IMR-90 (cell line): ENCODE data around the gene SH3RF2. TPM values are rescaled to one million over a fixed set of nuclear protein-coding genes. Genes with fewer than 3 reads are reported as not detected.

Source experiments
- ATAC-seq: fragments of 200-7000 bp; cut with Tn5 transposase; 2 replicates; pipeline ENCODE4 v1.9.1; 2020; ENCODE audit warnings: low read depth, mild to moderate bottlenecking, moderate library complexity
- BruUV-seq: library from RNA; stranded (reverse); fragments of 400-500 nt; replicated peaks from 2 replicates; lab custom pipeline; 2021; lab: Mats Ljungman, UMichigan
- CTCF ChIA-PET: fragments of 300-600 bp; formaldehyde crosslinking; extraction: SDS; loops from one replicate; lab custom pipeline; 2021; ENCODE audit warnings: antibody characterized with exemption; lab: Yijun Ruan, JAX
- POLR2A ChIA-PET: fragments of 300-600 bp; sonication (Branson Sonifier 250); formaldehyde crosslinking; loops from one replicate; lab custom pipeline; 2022; ENCODE audit warnings: antibody characterized with exemption; ENCODE audit not compliant: unreplicated experiment; lab: Charles Lee
- DNase-seq: peaks from one replicate; pipeline ENCODE4 v3.0.0; 2013
- H2AFZ ChIP-seq: replicated peaks from 2 replicates; pipeline ENCODE3; 2013; ENCODE audit warnings: low read length, mild to moderate bottlenecking; ENCODE audit not compliant: poor library complexity
- H2AK5ac ChIP-seq: 2 replicates; pipeline ENCODE4 v1.6.1; 2013; ENCODE audit warnings: low read depth, low read length, inconsistent platforms
- H2AK9ac ChIP-seq: replicated peaks from 2 replicates; pipeline ENCODE3; 2013; ENCODE audit warnings: mild to moderate bottlenecking, low read depth, low read length, moderate library complexity; ENCODE audit not compliant: poor library complexity
- H2BK120ac ChIP-seq: 2 replicates; pipeline ENCODE4 v1.6.1; 2013; ENCODE audit warnings: low read depth, low read length, inconsistent platforms
- H2BK15ac ChIP-seq: 3 replicates; pipeline ENCODE4 v1.6.1; 2013; ENCODE audit warnings: low read depth, low read length, inconsistent platforms
- H2BK20ac ChIP-seq: 2 replicates; pipeline ENCODE4 v1.6.1; 2013; ENCODE audit warnings: low read depth, mild to moderate bottlenecking, inconsistent platforms, low read length, moderate library complexity
- H2BK5ac ChIP-seq: 2 replicates; pipeline ENCODE4 v1.6.1; 2013; ENCODE audit warnings: mild to moderate bottlenecking, low read depth, low read length, inconsistent platforms; ENCODE audit not compliant: poor library complexity, severe bottlenecking
- H3K14ac ChIP-seq: replicated peaks from 2 replicates; pipeline ENCODE4 v1.6.1; 2013; ENCODE audit warnings: low read depth, low read length, inconsistent platforms
- H3K18ac ChIP-seq: 2 replicates; pipeline ENCODE4 v1.6.1; 2013; ENCODE audit warnings: low read depth, low read length, control low read depth
- H3K23ac ChIP-seq: 2 replicates; pipeline ENCODE4 v1.6.1; 2013; ENCODE audit warnings: low read depth, low read length, inconsistent platforms
- H3K27ac ChIP-seq: 2 replicates; pipeline ENCODE4 v1.5.1; 2013; ENCODE audit warnings: mild to moderate bottlenecking, control low read depth, low read length; ENCODE audit not compliant: insufficient read depth
- H3K27me3 ChIP-seq: 2 replicates; pipeline ENCODE4 v1.6.1; 2013; ENCODE audit warnings: low read length; ENCODE audit not compliant: control insufficient read depth, insufficient read depth
- H3K36me3 ChIP-seq: 2 replicates; pipeline ENCODE4 v1.6.1; 2013; ENCODE audit warnings: low read length, mixed read lengths; ENCODE audit not compliant: control insufficient read depth, insufficient read depth
- H3K4ac ChIP-seq: 2 replicates; pipeline ENCODE4 v1.6.1; 2013; ENCODE audit warnings: low read depth, low read length, inconsistent platforms
- H3K4me1 ChIP-seq: 2 replicates; pipeline ENCODE4 v1.6.1; 2013; ENCODE audit warnings: low read length, mixed read lengths; ENCODE audit not compliant: control insufficient read depth, insufficient read depth
- H3K4me2 ChIP-seq: 2 replicates; pipeline ENCODE4 v1.6.1; 2013; ENCODE audit warnings: low read depth, mild to moderate bottlenecking, control low read depth, low read length, moderate library complexity
- H3K4me3 ChIP-seq: 2 replicates; pipeline ENCODE4 v1.5.1; 2013; ENCODE audit warnings: low read depth, mild to moderate bottlenecking, control low read depth, low read length, moderate library complexity; ENCODE audit not compliant: insufficient read depth
- H3K56ac ChIP-seq: 2 replicates; pipeline ENCODE4 v1.6.1; 2013; ENCODE audit warnings: low read length, inconsistent platforms; ENCODE audit not compliant: insufficient read depth; ENCODE audit errors: extremely low read depth
- H3K79me1 ChIP-seq, 2 experiments: 2 replicates each; pipeline ENCODE4 v1.6.1; 2013; ENCODE audit warnings: low read length in 2 of 2, inconsistent platforms in 1 of 2, low read depth in 1 of 2
- H3K9ac ChIP-seq: 2 replicates; pipeline ENCODE4 v1.6.1; 2013; ENCODE audit warnings: low read depth, low read length, control low read depth
- H3K9me1 ChIP-seq: 2 replicates; pipeline ENCODE4 v1.6.1; 2013; ENCODE audit warnings: low read length, inconsistent platforms; ENCODE audit not compliant: insufficient read depth
- H3K9me3 ChIP-seq: 2 replicates; pipeline ENCODE4 v1.6.1; 2013; ENCODE audit warnings: low read length; ENCODE audit not compliant: control insufficient read depth, insufficient read depth
- H4K20me1 ChIP-seq: 2 replicates; pipeline ENCODE4 v1.6.1; 2013; ENCODE audit warnings: low read length, inconsistent platforms; ENCODE audit not compliant: insufficient read depth
- H4K5ac ChIP-seq: 2 replicates; pipeline ENCODE4 v1.6.1; 2013; ENCODE audit warnings: mild to moderate bottlenecking, low read depth, low read length, control low read depth
- H4K8ac ChIP-seq, 2 experiments: 2 replicates each; pipeline ENCODE4 v1.6.1; 2013; ENCODE audit warnings: low read depth in 2 of 2, low read length in 2 of 2, control low read depth in 1 of 2, inconsistent platforms in 1 of 2
- H4K91ac ChIP-seq: 2 replicates; pipeline ENCODE4 v1.6.1; 2013; ENCODE audit warnings: low read depth, low read length, inconsistent platforms; ENCODE audit not compliant: insufficient read depth
- MAZ ChIP-seq: IDR thresholded peaks from 2 replicates; pipeline ENCODE4 v1.6.1; 2012; ENCODE audit warnings: low read depth, mild to moderate bottlenecking, low read length, improper control_type of control experiment, moderate library complexity, borderline replicate concordance
- MXI1 ChIP-seq: IDR thresholded peaks from 2 replicates; pipeline ENCODE4 v1.6.1; 2012; ENCODE audit warnings: low read depth, mild to moderate bottlenecking, low read length, moderate library complexity, borderline replicate concordance
- NFE2L2 ChIP-seq: fragments of 150-350 bp; IDR thresholded peaks from 2 replicates; pipeline ENCODE4 v1.6.1; 2016; ENCODE audit warnings: low read depth, mild to moderate bottlenecking, low read length
- WGBS, 2 experiments: methylation state at CpG; one replicate each; pipeline versions ENCODE4 v1.1.5 to v1.1.7; 2013; ENCODE audit warnings: missing lambda C conversion rate in 2 of 2; ENCODE audit not compliant: insufficient read length in 1 of 2; ENCODE audit errors: extremely low coverage in 2 of 2; 5-methylcytosine and 5-hydroxymethylcytosine counted together
- dilution Hi-C: fragments of 300-500 bp; cut with HindIII; formaldehyde crosslinking; loops from one replicate; pipeline ENCODE4 v1.14.3; 2018; ENCODE audit warnings: low sequenced_read_pairs; ENCODE audit not compliant: unreplicated experiment
- in situ Hi-C: fragments of 300-500 bp; cut with MboI; formaldehyde crosslinking; loops from 3 replicates; pipeline ENCODE4 v1.14.3; 2019; ENCODE audit warnings: low sequenced_read_pairs, inconsistent platforms, mixed read lengths
- intact Hi-C: fragments of 100-400 bp; cut with micrococcal nuclease; formaldehyde crosslinking; loops from 2 replicates; pipeline ENCODE4 v1.10.0; 2022
- polyA plus RNA-seq, 3 experiments: library from polyadenylated mRNA; depleted of rRNA; stranded (reverse); fragments of >200 nt; gene quantifications; 2 replicates each; pipeline ENCODE4 v1.2.3, GENCODE V29; 2012; ENCODE audit warnings: low replicate concordance in 1 of 3
- total RNA-seq: library from RNA; depleted of rRNA; stranded (reverse); fragments of >200 nt; gene quantifications from 2 replicates; pipeline ENCODE4 v1.2.3, GENCODE V29; 2012

The SH3RF2 gene
- total and polyA plus RNA-seq, 2 of the 4 experiments (the other 2 are of a cell fraction) = 1.3 to 1.7 TPM

DNA sequence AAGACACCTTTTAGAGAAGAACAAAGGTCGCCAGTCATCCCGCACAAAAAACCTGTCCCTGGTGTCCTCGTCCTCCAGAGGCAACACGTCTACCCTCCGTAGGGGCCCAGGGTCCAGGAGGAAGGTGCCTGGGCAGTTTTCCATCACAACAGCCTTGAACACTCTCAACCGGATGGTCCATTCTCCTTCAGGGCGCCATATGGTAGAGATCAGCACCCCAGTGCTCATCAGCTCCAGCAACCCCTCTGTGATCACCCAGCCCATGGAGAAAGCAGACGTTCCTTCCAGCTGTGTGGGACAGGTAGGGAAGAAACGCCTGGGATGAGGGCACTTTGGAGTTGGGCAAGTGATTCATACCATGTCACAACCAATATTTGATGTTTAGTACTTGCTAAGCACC is 77.4 kb downstream of the SH3RF2 start:
- intact Hi-C loops = no loop called here
- CTCF ChIA-PET = no interaction called here

More for the DNA sequence above, 77.4 kb downstream of the SH3RF2 start:
- POLR2A ChIA-PET = no interaction called here
- in situ Hi-C loops (no loop called here), dilution Hi-C loops (no loop called here)
- Histone ChIP-seq H3K18ac (no peak overlapping the region), H2BK15ac (no peak overlapping the region), H3K56ac (no peak overlapping the region), H3K4me3 (no peak overlapping the region), H3K9ac (no peak overlapping the region), H3K36me3 (no peaks in the 10 kb centered on the region), H3K9me3 (no peaks in the 10 kb centered on the region; the same call in 1 of the 2 replicates), H4K8ac (no peak overlapping the region), H2AK5ac (no peak overlapping the region), H3K14ac (no peak overlapping the region), H3K79me1 (no peaks in the 10 kb centered on the region), H3K9me1 (no peaks in the 10 kb centered on the region), H2BK120ac (no peak overlapping the region), H2AK9ac (no peak overlapping the region), H3K23ac (no peak overlapping the region), H2AFZ (no peak overlapping the region), H4K5ac (no peak overlapping the region), H4K20me1 (no peaks in the 10 kb centered on the region), H2BK20ac (no peak overlapping the region), H3K4ac (no peak overlapping the region), H3K4me2 (no peak overlapping the region), H2BK5ac (no peak overlapping the region), H4K91ac (no peak overlapping the region), H3K27ac (no peak overlapping the region), H3K4me1 (no peaks in the 10 kb centered on the region), H3K27me3 (no peaks in the 10 kb centered on the region; the same call in none of the 2 replicates)
- ATAC-seq = no peak
- WGBS, 2 experiments = 83% methylated on average over 2 of the region's 9 CpGs; no CpG with 5 or more reads in 1 of the 2 experiments
- no peak for DNase-seq
- no TSS peak for BruUV-seq
- TF ChIP-seq NFE2L2 (no peak), MXI1 (no peak), MAZ (no peak)
